Stimulated activated CD4-positive, alpha-beta T cell treated with anti-CD3 and anti-CD28 coated beads, Interleukin-1b, Interleukin-23, amount 100 ng/mL, for 48 hours (primary cell): Measurements from ENCODE around the gene BACE2.
A peak's percentile ranks its signal among the peaks of the same experiment; 100 is the strongest.

ENCODE experiments used
- DNase-seq: peaks from one replicate; pipeline ENCODE4 v3.0.0-alpha.2; 2020

The BACE2 gene

DNA sequence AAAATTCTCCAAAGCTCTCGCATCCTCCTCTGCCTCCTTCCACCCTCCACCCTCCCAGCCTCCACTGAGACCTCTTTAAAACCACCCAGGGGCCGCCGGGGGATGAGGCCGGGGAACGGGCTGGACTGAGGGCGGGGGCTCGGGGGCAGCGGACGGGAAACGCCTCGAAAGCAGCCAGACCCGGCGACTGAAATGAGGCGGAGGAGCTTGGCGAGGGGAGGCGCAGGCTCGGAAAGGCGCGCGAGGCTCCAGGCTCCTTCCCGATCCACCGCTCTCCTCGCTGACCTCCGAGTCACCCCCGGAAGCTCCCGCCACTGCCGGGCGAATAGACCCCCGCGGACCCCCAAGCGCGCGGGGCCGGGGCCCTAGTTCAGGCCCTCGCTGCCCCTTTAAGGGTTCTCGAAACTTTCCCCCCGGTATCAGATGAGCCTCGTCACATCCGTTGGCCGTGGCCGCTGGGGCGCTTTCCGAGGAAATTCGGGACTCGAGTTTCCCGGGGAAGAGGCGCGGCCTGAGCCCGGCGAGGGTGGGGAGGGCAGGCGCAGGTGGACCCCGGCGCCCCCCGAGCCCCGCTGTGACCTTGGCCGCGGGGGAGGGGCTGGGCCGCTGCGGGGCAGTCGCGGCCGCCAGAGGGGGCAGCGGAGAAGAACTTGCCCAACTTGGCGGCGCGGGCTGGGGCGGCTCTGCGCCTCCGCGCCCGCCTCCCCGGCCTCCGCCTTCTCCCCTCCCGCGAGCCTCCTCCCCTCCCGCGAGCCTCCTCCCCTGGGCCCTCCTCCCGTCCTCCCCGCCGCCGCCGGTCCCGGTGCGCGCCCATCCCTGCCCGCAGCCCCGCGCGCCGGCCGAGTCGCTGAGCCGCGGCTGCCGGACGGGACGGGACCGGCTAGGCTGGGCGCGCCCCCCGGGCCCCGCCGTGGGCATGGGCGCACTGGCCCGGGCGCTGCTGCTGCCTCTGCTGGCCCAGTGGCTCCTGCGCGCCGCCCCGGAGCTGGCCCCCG, at the start of gene BACE2:
BACE2 (plus strand) TSS at position 813 of the 995 bp plus-strand sequence; CDS start at position 917, 104 bp downstream.
- DNase-seq = peak; percentile 39

DNA sequence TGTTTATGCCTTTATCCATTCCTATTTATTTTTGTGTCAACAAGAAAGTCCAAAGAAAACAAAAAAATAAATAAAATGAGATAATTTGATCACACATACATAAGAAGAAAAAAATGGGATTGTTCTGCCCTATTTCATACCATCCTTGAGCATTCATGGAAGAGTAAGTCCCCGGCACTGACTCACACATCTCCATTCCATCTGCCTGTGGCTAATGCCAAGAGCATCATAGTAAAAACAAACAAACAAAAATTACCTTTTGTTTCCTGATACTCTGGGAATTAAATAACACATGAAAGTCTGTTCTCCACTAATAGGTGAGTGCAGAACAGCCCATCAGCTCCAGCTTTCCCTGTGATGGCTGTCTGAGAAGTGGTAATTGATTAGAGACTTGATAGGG, 48.1 kb upstream of the BACE2 start:
- no peak for DNase-seq

DNA sequence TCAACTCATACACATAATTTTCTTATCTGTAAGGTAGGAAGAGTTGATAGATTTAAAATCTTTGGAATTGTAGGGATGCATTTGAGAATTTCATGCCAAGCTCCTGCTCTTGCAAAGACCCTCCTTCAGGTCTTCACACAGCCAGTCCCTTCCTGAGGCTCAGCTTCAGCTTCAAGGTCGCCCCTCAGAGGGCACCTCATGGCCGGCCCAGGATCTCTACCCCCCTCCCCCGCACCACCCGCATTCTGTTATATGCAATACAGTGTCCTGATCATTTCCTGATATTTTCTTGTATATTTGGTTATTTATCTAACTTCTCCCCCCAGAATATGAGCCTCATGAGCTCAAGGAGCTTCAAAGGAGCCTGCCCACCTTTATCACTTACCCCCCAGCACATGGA, 47.0 kb upstream of the BACE2 start:
- DNase-seq = no peak

DNA sequence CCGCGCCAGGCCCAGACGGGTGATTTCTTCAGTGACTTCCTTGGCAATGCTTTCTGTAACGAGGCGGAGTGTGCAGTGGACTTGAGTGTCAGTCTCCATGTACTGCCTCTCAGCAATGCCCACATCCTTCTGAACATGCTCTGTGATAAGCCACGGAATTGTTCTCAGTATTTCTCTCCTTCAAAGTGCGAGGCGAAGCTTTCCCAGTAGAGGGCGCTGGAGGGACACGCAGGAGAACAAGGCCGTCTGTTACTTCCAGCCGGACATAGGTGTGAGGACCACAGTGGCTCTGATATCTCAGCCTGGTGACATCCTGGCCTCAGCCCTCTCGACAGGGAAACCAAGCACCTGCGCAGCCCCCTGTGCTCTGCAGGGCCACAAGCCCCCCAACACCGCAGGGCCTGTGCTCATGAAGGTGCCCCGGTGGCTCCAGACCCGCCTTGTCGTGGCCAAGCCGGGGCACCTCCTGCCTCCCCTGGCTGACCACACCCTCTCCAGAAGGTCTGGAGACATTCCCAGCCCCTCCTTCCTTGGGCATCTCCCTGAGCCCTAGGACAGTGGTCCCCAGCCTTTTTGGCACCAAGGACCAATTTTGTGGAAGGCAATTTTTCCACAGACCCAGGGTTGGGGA, 46.1 kb upstream of the BACE2 start:
- DNase-seq = peak; percentile 67

DNA sequence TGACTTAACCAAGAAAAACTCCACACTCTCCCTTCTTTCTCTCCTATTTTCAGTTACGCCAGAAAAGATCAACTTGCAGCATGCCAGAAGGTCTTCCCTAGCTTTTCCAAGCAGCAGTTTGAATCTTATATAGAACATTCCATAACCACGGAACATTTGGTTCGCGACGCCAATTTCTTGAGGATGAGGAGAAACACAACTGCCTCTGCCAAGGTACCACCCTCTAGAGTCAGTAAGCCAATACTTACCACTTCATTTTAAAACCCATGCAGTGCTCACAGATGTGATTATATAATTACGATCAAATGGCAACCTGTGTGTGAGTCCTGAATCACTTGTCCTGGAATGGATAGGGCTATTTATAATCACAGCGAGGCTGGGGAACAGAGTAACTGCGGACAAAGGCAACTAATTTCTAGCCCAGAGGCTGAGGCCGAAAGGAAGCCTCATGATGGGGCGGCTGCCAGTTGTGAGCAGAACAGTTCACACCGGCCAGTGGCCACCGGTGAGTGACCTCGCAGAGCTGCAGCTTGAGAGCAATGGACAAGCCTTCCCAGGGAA, 43.2 kb upstream of the BACE2 start:
- no peak for DNase-seq

DNA sequence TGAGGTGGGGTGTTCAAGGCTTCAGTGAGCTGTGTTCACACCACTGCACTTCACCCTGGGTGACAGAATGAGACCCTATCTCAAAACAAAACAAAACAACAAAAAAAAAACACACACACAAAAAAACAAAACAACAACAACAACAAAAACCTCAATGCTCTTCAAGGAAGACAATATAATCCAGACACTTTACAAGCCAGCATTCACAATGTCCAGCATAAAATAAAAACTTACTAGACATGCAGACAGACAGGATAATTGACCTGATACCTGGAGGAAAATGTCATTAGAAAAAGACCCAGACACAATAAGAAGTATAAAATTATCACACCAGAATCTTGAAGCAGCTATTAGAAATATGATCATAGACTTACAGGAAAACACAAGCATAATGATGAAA, 39.0 kb upstream of the BACE2 start:
- DNase-seq = no peak

DNA sequence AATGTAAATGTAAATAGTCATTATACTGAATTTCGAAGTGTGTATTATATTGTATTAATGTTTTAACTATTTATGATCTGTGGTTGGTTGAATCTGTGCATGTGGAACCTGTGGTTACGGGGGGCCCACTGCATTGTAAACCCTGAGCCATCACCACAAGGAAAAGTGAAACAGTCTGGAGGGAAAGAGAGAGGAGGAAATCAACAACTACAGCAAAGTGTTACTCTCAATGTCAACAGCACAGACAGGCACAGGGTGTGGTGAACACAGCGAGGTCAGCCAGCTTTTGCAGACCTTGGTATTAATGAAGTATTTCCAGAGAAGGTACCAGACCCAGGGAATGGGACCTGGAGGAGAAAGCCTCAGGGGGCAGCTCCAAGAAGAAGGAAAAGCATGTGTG, 37.1 kb upstream of the BACE2 start:
- DNase-seq = no peak

DNA sequence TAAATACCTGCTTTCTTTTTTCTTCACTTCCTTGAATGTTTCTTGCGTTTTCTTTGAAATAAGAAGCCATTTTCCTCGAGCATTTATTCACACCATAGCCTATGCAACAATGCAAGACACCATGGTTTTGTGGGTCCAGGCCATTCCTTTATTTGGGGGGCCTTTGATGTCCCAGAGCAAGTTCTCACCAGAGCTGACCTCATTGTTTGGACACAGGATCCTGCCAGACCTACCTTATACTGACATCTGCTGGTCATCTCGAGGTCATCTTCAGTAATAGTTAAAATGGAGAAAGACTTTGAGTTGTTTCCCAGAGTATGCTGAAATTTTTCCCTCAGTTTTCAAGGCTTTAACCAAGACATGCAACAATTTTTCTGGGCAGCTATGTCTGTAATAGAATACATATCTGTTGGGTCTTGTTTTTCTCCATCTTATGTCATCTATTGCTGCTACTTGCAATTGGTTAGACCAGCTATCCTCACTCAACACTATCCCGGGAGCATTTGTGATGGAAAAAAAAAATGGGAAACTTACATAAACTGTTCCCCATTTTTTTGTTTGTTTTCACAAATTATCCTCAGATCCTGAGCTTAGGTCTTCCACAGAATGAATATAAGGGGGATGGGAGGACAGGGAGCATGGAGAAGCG, 34.0 kb upstream of the BACE2 start:
- DNase-seq = no peak

DNA sequence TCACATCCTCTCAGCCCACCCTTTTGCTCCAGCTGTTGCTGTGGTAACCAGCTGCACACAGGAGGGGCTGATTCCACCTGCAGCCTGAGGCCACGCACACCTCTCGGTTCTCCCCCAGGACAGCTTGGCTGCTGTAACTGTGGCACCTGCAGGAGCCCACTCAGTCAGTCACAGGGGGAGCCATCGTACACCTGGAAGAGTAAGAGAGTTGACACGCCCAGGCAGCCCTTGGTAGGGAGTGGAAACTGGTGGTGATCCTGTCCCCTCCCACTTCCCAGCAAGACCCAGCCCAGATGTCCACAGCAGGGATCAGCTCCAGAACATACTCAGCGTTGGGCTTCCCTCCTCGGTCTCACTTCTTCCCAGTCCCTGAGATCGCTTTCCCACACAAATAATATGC, 32.2 kb upstream of the BACE2 start:
- DNase-seq = no peak

DNA sequence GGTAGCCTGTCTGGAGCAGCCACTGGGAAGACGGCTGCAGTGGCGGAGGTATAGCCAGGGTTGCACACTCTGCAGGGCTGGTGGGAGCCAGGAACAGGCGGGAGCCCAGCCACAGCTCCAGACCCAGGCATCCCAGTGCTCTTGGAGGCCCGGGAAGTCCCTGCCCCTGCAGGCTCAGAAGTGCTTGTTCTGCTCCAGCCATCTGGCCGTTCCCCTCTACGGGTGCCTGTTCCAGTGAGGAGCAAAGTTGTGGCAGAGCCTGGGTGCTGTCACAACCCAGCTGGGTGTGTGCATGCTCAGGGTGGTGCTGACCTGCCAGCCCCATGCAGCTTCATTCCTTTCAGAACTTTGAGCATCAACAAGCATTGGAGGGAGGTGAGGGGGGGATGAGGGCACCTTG, 31.7 kb upstream of the BACE2 start:
- no peak for DNase-seq

DNA sequence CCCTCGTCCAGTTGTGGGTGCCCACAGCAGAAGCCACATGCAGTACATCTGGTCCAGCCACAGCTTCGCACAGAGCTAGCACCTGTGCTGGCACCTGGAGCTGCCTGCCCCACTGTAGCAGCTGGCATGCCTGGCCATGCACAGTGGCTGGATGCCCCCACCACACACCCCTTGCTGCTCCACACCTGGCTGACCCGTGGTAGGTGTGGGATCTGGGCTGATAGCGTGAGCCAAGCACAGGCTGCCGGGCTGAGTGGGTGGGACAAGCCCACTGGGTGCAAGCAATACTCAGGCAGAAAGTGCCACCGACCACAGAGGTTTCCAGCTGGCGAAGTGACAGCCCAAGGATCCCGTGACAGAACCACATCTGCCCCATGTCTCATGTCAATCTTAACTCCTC, 30.6 kb upstream of the BACE2 start:
- DNase-seq = no peak

DNA sequence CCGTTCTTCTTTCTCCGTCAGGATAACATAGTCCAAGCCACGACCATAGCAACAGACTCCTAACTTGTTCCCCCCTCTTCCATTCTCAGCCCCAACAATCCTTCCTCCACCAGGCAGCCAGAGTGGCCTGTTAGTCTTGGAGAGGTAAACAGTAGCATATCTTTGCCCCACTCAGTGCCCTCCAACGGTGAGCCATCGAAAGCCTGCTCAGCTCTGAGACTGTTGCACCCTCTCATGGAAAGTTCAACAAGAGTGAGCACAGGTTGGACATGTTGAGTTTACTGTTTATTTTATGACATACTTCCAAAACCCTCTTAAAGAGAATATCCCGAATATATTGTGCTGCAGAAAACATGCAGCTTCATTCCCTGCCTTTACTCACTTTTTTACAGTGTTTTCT, 30.1 kb upstream of the BACE2 start:
- no peak for DNase-seq

DNA sequence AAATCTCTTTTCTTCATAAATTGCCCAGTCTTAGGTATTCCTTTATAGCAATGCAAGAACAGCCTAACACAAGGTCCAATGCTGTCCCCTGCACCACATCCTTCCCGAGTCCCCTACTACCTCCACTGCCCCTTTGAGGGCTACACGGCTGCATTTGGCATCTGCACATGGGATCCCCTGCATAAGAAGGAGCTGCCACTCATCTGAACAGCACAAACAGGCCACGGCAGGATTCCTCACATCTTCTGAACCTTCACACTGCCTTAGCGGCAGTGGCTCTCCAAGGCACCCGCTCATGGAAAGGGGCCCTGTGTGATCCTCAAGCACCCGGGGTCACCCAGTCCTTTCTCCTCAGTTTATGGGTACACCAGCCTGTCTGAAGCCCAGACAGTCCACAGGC, 29.2 kb upstream of the BACE2 start:
- no peak for DNase-seq

DNA sequence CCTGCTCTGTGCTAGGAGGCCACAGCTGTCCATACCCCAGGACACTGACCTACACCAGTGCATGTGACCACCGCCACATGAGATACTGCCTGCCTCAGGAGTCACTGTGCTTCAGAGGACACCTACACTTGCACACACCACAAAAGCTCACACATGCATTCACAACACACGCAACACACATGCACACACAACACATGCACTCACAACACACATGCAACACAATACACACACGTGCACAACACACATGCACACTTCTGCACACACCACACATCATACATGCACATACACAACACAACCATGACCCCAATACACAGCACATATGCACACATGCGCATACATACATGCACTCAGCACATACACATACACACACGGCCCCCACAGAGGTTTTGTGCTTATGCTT, 28.7 kb upstream of the BACE2 start:
- no peak for DNase-seq

DNA sequence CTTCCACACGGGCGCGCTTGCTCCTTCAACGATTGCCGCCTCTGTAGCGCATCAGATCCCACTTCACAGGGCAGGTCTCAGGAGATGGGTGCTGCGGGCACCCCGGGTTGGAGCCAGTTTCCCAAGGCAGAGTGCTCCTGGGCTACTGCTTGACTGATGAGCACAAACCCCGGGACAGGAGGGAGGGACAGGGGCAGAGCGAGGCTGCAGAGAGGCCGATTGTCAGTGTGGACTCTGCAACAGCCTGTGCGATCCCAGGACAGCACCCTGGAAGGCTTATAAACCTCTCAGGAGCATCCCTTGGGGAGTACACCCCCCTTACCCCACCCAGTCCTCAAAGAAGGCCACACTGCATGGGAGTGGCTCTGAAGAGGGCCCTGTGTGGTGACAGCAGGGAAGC, 28.0 kb upstream of the BACE2 start:
- no peak for DNase-seq

DNA sequence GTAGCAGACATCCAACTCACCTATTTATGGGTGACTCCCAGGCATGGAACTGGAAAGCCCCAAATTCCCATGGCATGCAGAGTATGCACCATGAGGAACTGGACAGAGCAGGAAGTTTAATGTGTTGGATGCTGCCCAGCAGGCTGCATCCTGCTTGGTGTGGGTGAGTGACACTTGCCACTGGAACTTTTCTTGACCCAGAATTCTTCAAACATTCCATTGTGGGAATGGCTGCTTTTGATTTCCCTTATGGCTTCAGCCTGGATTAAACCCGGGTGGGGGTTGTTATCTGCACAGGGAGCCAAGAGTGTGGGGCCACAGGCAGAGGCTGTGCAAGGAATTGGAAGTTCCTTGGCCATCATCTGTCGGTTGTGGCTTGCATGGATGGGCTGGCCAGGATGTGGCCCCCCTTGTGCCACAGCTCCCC, 26.9 kb upstream of the BACE2 start:
- no peak for DNase-seq

DNA sequence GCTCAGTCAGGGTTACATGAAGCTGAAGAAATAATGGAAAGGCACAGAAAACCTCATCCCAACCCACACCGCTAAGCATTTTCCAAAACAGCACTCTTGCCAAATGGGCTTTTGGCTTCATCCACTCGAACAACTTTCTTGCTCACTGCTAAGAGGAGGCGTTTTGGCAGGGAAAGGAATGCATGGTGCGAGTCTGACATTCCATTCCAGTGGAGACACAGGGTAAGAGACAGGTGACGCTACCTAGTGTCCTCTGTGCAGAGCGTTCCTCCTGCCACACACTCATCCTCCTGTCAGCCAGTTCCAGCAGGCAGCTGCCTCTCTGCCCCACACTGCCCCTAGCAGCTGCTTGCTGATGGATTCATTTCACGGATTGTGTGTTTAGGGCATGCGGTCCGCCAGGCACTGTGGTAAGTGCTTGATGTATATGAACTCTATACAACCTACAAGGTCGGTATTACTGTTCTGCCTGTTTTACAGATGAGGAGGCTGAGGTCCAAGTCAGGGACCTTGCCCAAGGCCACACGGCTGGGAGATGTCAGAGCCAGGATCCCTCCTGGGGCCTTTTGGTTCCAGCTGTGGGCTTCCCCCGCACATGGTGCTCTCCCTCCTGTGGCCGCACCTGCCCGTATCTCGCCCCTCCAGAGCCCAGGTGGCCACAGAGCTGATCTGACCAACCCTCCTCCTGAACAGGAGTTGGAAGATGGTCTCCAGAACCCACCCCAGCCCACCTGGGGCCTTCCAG, 25.7 kb upstream of the BACE2 start:
- DNase-seq = no peak

DNA sequence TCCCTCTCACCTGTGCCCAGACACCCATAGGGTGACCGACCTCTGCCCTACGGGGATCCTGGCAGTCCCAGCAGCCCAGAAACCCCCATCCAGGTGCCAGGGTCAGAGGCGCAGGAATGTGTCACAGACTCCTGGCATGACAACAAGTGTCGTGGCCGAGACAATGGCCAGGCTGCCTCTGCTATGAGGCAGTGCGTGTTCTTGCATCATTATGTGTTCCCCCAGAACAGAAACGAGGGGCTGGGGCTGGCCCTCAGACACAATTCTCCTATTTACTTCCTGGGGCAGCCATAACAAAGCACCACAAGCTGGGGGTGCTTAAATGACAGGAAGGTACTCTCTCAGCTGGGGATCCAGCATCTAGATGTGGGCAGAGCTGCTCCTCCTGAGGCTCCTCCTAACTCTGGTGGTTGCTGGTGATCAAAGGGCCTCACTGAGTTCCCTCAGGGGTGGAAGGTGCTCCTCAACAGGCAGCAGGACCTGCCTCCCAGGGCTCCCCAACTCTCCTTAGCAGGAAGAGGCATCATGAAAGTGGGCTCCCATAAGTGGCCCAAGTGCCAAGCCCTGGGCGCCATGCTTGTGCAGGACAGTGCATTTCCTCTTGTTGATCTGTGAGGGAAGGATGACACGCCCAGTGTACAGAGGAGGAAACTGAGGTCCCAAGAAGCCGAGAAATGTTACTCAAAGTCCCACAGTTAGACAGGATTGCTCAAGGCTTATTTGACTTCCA, 24.2 kb upstream of the BACE2 start:
- no peak for DNase-seq

DNA sequence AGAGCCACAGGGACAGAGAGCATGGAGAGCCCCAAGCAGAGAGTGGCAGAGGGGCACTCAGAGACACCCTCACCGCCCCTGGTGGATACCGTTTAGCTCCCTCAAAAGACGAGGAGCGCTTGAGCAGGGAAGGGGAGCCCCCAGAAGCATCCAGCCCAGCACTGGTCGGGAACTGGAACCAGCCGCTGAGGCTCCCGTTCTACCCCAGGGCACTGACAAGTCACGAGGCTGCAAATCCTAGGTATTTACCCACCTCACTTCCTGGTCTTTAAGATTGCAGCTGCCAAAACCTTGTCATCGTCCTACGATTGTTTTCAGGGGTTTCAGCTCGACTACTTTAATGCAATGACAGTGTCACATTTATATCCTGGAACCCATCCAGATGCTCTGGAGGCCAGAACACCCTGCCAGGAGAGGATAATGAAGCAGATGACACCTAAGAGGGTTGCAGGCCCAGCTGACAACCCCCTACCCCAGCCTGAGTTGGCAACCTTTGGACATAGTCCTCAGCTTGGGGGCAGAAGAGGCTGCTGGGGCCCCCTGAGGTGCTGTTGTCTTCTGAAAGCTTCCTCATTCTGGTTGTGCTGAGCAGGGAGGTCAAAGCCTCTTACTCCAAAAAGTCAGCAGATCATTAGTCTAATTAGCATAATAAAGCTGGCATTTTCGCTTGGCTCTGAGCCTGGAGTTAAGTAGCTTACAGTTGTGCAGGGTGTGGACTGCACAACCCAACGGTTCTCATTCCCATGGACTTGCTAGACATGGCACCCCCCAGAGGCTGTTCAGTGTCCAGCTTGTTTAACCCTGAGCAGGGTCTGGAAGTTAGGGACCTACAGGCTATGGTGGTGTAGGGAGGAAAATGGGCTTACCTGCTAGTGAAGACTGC, 20.6 kb upstream of the BACE2 start:
- DNase-seq = no peak

DNA sequence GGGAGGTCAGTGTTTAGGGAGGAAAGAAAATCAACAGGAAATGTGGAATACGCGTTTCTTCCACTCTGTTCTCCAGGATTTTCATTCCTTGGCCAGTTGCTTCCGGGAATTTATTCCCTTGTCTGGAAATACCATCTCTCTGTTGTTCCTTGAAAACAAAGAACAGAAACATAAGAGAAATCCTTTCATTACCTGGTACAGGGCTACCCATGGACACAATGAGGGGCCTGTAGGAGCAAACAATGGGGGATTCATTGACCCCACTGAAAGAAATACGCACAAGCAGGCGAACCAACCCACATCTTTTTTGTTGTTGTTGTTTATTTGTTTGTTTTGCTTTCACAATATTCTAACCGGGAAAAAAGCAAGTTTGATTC, 20.0 kb upstream of the BACE2 start:
- no peak for DNase-seq

DNA sequence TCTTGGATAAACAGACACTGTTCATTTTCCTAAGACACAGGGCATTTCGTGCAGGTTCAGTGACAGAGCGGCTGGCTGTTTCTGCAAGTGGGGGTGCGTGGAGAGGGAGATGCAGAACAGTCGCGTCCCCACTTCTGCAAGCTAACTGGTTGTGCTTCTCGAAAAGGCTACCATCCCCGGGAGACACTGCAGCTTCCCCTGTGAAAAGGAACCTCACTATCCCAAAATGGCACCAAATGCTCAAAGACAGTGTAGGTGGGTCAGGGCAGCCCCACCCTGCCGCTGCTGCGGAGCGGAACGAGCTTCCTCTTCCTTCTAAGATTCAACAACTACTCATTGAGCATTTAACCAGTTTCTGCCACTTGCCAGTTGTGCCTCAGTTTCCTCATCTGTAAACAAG, 19.2 kb upstream of the BACE2 start:
- no peak for DNase-seq
